Esophagus muscularis mucosa (tissue), 4 donors: ENCODE data around the gene THEMIS. TPM values are rescaled to one million over a fixed set of nuclear protein-coding genes. Genes with fewer than 3 reads are reported as not detected.

Source experiments
- DNase-seq: peaks from one replicate; pipeline ENCODE4 v3.0.0-alpha.2; 2017; ENCODE audit errors: extremely low spot score
- H3K27ac ChIP-seq, 4 donors: fragments of 200-600 bp; sonication (generic); replicated peaks in 1 of 4; 1 replicate in 3 of 4; 2 replicates in 1 of 4; pipeline ENCODE4 v1.5.1; 2016 to 2019; ENCODE audit warnings: mild to moderate bottlenecking in 1 of 4
- H3K27me3 ChIP-seq, 4 donors: fragments of 200-600 bp; sonication (generic); one replicate each; pipeline versions ENCODE4 v1.5.1 to v1.6.0; 2016 to 2019
- H3K36me3 ChIP-seq, 4 donors: fragments of 200-600 bp; sonication (generic); one replicate each; pipeline ENCODE4 v1.5.1; 2016 to 2019
- H3K4me1 ChIP-seq, 4 donors: fragments of 200-600 bp; sonication (generic); one replicate each; pipeline ENCODE4 v1.5.1; 2016 to 2019
- H3K4me3 ChIP-seq, 4 donors: fragments of 200-600 bp; sonication (generic); 1 replicate in 2 of 4; 2 replicates in 2 of 4; pipeline ENCODE4 v1.5.1; 2016 to 2019; ENCODE audit warnings: mild to moderate bottlenecking in 4 of 4, moderate library complexity in 1 of 4
- H3K9me3 ChIP-seq, 4 donors: fragments of 200-600 bp; sonication (generic); 1 replicate in 3 of 4; 2 replicates in 1 of 4; pipeline ENCODE4 v1.5.1; 2016 to 2019
- EP300 ChIP-seq: sonication (generic); formaldehyde crosslinking; IDR thresholded peaks from one replicate; pipeline ENCODE4 v1.6.1; 2017; ENCODE audit warnings: antibody characterized with exemption
- POLR2A ChIP-seq: fragments of 450-650 bp; IDR thresholded peaks from one replicate; pipeline ENCODE4 v1.6.1; 2017; ENCODE audit warnings: antibody characterized with exemption, moderate library complexity, mild to moderate bottlenecking, low read depth
- POLR2AphosphoS5 ChIP-seq, 2 donors: sonication (generic); formaldehyde crosslinking; IDR thresholded peaks; one replicate each; pipeline ENCODE4 v1.6.1; 2017; ENCODE audit warnings: antibody characterized with exemption in 2 of 2
- WGBS: methylation state at CpG from one replicate; pipeline ENCODE4 v1.1.5; 2018; 5-methylcytosine and 5-hydroxymethylcytosine counted together
- intact Hi-C: fragments of 100-400 bp; cut with DNase I; formaldehyde crosslinking; loops from one replicate; pipeline ENCODE4 v1.15.1; 2023
- total RNA-seq, 4 donors: library from RNA; depleted of rRNA; stranded (reverse); fragments of >200 nt; gene quantifications; one replicate each; pipeline versions ENCODE4 v1.1.0 to v1.2.1, GENCODE V29; 2016
- TF ChIP-seq, protein P1 (sequence below), 3 experiments: fragments of 200-600 bp in 2 of 3; fragments of 450-650 bp in 1 of 3; sonication (generic) in 2 of 3; IDR thresholded peaks; one replicate each; pipeline ENCODE4 v1.5.1; 2017 to 2019; ENCODE audit warnings: antibody characterized with exemption in 3 of 3, mild to moderate bottlenecking in 2 of 3, moderate library complexity in 1 of 3

The THEMIS gene
- total RNA-seq, 4 donors from 2014 or later = 0.23 to 0.99 (median 0.61) TPM

DNA sequence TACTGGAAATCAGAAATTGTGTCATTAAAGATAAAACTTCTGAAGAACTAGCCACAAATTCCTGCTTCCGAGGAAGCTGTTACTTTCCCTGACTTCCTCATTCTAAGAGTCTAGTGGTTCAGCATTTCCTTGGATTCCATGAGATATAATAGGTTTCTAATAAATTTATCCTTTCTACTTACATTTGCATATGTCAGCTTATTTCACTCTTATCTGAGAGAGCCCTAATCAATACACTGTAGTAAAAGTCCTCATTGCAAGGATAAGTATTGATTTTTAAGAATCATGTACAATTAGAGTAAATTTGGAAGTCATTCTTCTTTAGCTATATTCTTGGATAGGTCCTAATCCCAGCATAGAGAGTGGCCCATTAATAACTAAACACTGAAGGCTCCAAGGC, 16.9 kb upstream of the THEMIS start:
- Histone ChIP-seq H3K9me3 (no peaks in the 10 kb centered on the region), H3K27me3 (no peaks in the 10 kb centered on the region), H3K27ac (no peak overlapping the region), H3K36me3 (no peaks in the 10 kb centered on the region), H3K4me1 (no peaks in the 10 kb centered on the region), H3K4me3 (no peak overlapping the region)
- WGBS = 85% methylated on average over 1 of the region's 1 CpG
- TF ChIP-seq POLR2AphosphoS5 (IDR thresholded peaks at IDR 0.05) (no peak), EP300 (no peak), POLR2A (no peak)
- TF ChIP-seq, protein P1, sequence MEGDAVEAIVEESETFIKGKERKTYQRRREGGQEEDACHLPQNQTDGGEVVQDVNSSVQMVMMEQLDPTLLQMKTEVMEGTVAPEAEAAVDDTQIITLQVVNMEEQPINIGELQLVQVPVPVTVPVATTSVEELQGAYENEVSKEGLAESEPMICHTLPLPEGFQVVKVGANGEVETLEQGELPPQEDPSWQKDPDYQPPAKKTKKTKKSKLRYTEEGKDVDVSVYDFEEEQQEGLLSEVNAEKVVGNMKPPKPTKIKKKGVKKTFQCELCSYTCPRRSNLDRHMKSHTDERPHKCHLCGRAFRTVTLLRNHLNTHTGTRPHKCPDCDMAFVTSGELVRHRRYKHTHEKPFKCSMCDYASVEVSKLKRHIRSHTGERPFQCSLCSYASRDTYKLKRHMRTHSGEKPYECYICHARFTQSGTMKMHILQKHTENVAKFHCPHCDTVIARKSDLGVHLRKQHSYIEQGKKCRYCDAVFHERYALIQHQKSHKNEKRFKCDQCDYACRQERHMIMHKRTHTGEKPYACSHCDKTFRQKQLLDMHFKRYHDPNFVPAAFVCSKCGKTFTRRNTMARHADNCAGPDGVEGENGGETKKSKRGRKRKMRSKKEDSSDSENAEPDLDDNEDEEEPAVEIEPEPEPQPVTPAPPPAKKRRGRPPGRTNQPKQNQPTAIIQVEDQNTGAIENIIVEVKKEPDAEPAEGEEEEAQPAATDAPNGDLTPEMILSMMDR (IDR thresholded peaks at IDR 0.05) = no peak
- no peak for DNase-seq
- intact Hi-C loops = no loop called here

DNA sequence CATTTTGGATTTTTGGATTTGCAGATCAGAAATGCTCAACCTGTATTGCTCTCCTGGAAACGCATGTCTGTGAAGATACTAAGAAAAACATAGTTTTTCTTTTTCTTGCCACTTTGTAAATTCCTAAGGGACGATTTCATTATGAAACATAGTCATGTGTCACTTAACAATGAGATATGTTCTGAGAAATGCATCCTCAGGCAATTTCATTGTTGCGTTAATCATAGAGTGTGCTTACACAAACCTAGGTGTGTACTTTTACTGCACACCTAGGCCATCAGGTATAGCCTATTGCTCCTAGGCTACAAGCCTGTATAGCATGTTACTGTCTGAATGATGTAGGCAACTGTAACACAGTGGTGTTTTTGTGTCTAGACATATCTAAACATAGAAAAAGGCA, 13.4 kb upstream of the THEMIS start:
- Histone ChIP-seq H3K4me1 (no peaks in the 10 kb centered on the region), H3K27ac (no peak overlapping the region), H3K9me3 (no peaks in the 10 kb centered on the region), H3K4me3 (no peak overlapping the region), H3K27me3 (no peaks in the 10 kb centered on the region), H3K36me3 (no peaks in the 10 kb centered on the region)
- WGBS = 93% methylated on average over 3 of the region's 3 CpGs
- no peak for DNase-seq
- TF ChIP-seq POLR2A = no peak
- TF ChIP-seq, protein P1 (IDR thresholded peaks at IDR 0.05) = no peak
- intact Hi-C loops = no loop called here

DNA sequence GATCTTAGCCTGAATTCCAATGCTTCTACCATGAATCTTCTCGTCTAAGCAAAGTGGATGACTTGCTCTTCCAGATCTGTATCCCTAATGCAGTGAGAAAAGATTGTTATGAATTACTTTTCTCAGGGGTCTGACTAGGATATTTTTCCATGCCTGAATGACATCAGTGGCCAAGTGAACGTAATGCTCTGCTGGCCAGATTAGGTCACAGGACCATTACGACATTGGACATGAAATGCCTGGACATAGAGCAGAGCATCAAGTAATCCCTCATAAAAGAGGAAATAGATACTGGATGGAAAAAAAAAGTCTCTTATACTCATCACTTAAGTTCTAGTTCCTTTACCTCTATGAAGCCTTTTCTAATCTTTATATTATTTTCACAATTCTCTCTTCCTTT, 12.1 kb upstream of the THEMIS start:
- DNase-seq = no peak
- H3K4me3 ChIP-seq = no peak overlapping the region
- no peaks in the 10 kb centered on the region for H3K4me1 ChIP-seq
- TF ChIP-seq POLR2A (no peak), POLR2AphosphoS5 (IDR thresholded peaks at IDR 0.05) (no peak), EP300 (no peak)
- TF ChIP-seq, protein P1 (IDR thresholded peaks at IDR 0.05) = no peak
- H3K9me3 ChIP-seq = no peaks in the 10 kb centered on the region
- H3K27me3 ChIP-seq = no peaks in the 10 kb centered on the region
- no peak overlapping the region for H3K27ac ChIP-seq
- H3K36me3 ChIP-seq = no peaks in the 10 kb centered on the region
- 52% methylated on average over 3 of the region's 3 CpGs for WGBS
- intact Hi-C loops = no loop called here

DNA sequence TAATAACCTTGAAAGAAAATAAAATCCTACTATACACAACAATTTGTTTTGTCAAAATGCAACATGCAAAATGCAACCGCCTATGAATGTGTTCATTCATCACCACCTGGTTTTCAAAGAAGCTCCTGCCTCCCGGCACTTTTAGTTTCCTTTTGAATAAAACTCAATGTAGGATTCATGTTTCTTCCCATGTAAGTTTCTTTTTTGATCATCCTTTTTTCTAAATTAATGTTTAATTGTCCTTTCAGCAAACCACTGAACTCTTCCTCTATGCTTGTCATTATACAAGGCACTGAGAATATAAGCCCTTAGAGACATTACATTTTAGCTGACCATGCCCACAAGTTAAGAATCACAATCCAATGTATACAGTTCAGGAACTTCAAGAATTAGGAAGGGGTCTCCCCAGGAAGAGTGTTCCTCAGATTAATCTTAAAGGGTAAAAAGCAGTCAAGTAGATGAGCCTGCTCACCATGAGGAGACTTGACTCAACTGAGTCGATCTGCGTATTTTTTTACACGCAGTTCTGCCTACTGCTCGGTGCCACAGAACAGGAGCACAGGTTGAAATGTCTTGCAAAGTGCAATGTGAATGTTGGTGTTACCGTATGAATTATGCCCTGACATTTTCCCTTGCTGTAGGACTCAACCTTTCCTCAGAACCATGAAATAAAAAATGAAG, 7.2 kb upstream of the THEMIS start:
- TF ChIP-seq POLR2A = no peak
- no peak for TF ChIP-seq POLR2AphosphoS5 (IDR thresholded peaks at IDR 0.05)
- no peak for TF ChIP-seq EP300
- TF ChIP-seq, protein P1 (IDR thresholded peaks at IDR 0.05) = no peak
- no peaks in the 10 kb centered on the region for H3K36me3 ChIP-seq
- no peak overlapping the region for H3K4me3 ChIP-seq
- H3K4me1 ChIP-seq = no peaks in the 10 kb centered on the region
- intact Hi-C loops = no loop called here
- 90% methylated on average over 7 of the region's 7 CpGs for WGBS
- DNase-seq = no peak
- no peaks in the 10 kb centered on the region for H3K9me3 ChIP-seq
- H3K27me3 ChIP-seq = no peaks in the 10 kb centered on the region
- no peak overlapping the region for H3K27ac ChIP-seq

DNA sequence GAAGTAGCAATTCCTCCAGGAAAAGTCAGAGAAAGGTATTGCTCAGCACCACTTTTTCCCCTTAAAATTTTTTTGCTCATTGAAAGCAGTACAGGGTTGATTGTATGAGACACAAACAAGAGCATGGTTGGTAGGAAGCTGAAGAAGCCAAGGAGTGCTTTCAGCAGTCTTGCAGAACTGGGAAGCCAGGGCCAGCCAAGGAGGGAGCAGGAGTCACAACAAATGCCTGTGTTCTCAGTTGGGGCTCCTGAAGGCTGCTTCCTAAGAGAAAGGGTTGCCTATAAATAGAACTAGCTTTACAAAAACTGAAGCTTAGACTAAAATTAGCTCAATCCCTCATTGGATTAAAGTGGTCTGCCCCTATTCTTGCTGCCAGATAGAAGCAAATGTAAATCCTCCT, 3.3 kb upstream of the THEMIS start:
- DNase-seq = no peak
- H3K27ac ChIP-seq = no peak overlapping the region
- H3K9me3 ChIP-seq = no peaks in the 10 kb centered on the region
- no peaks in the 10 kb centered on the region for H3K27me3 ChIP-seq
- intact Hi-C loops = no loop called here
- TF ChIP-seq, protein P1 (IDR thresholded peaks at IDR 0.05) = no peak
- TF ChIP-seq EP300 (no peak), POLR2A (no peak)
- no peaks in the 10 kb centered on the region for H3K4me1 ChIP-seq
- no peak overlapping the region for H3K4me3 ChIP-seq
- no peaks in the 10 kb centered on the region for H3K36me3 ChIP-seq
